ENCODE data around the gene PTGES3L.
"Not testable (repeated sequence)": the region's sequence is repeated elsewhere in the genome, so short reads cannot be mapped to it uniquely, and the experiment has no call there.

The PTGES3L gene

GRCh38 chr17:42928714-42929496 is 51.0 kb downstream of the PTGES3L start:
- no peaks in the 10 kb centered on the region for H3K36me3 ChIP-seq (ENCODE audit: control insufficient read depth in 1 of 2, insufficient read depth in 2 of 2, low read length in 2 of 2)
- peaks cover 6 to 15% of the 10 kb centered on the region in 2 donors for H3K4me1 ChIP-seq (ENCODE audit: control insufficient read depth in 1 of 2, insufficient read depth in 2 of 2, low read length in 2 of 2)
- no peaks in the 10 kb centered on the region for H3K9me3 ChIP-seq (ENCODE audit: control insufficient read depth in 1 of 2, low read length in 2 of 2)
- H3K4me3 ChIP-seq (ENCODE audit: low read depth in 1 of 2, low read length in 2 of 2) = peak overlapping the region in 1 of 2 donors; percentile 8
- peak overlapping the region; percentile 73 for H3K27ac ChIP-seq (ENCODE audit: low read length)
- no peaks in the 10 kb centered on the region for H3K27me3 ChIP-seq (ENCODE audit: low read depth, low read length)

GRCh38 chr17:42924891-42925290 is 55.0 kb downstream of the PTGES3L start:
- no peak overlapping the region for H3K27ac ChIP-seq (ENCODE audit: low read length)
- no peaks in the 10 kb centered on the region for H3K9me3 ChIP-seq (ENCODE audit: control insufficient read depth in 1 of 2, low read length in 2 of 2)
- H3K4me3 ChIP-seq (ENCODE audit: low read depth in 1 of 2, low read length in 2 of 2) = no peak overlapping the region
- H3K4me1 ChIP-seq (ENCODE audit: control insufficient read depth in 1 of 2, insufficient read depth in 2 of 2, low read length in 2 of 2) = peaks cover 18 to 42% of the 10 kb centered on the region in 2 donors
- H3K36me3 ChIP-seq (ENCODE audit: control insufficient read depth in 1 of 2, insufficient read depth in 2 of 2, low read length in 2 of 2) = no peaks in the 10 kb centered on the region
- H3K27me3 ChIP-seq (ENCODE audit: low read depth, low read length) = no peaks in the 10 kb centered on the region

- not testable (repeated sequence) for H3K27ac ChIP-seq (ENCODE audit: low read length); H3K9me3 ChIP-seq (ENCODE audit: control insufficient read depth in 1 of 2, low read length in 2 of 2)
These were observed 56.4 kb downstream of the PTGES3L start for GRCh38 chr17:42923472-42923871.

GRCh38 chr17:42922294-42922693 is 57.6 kb downstream of the PTGES3L start:
- H3K4me3 ChIP-seq (ENCODE audit: low read depth in 1 of 2, low read length in 2 of 2) = no peak overlapping the region
- no peak overlapping the region for H3K27ac ChIP-seq (ENCODE audit: low read length)
- peaks cover 13 to 33% of the 10 kb centered on the region in 2 donors for H3K4me1 ChIP-seq (ENCODE audit: control insufficient read depth in 1 of 2, insufficient read depth in 2 of 2, low read length in 2 of 2)
- no peaks in the 10 kb centered on the region for H3K36me3 ChIP-seq (ENCODE audit: control insufficient read depth in 1 of 2, insufficient read depth in 2 of 2, low read length in 2 of 2)
- no peaks in the 10 kb centered on the region for H3K9me3 ChIP-seq (ENCODE audit: control insufficient read depth in 1 of 2, low read length in 2 of 2)
- H3K27me3 ChIP-seq (ENCODE audit: low read depth, low read length) = no peaks in the 10 kb centered on the region

More at GRCh38 chr17:42923472-42923871, 56.4 kb downstream of the PTGES3L start:
- peaks cover 13 to 32% of the 10 kb centered on the region in 2 donors for H3K4me1 ChIP-seq (ENCODE audit: control insufficient read depth in 1 of 2, insufficient read depth in 2 of 2, low read length in 2 of 2)
- H3K36me3 ChIP-seq (ENCODE audit: control insufficient read depth in 1 of 2, insufficient read depth in 2 of 2, low read length in 2 of 2); H3K4me3 ChIP-seq (ENCODE audit: low read depth in 1 of 2, low read length in 2 of 2); H3K27me3 ChIP-seq (ENCODE audit: low read depth, low read length): not testable (repeated sequence)

- Histone ChIP-seq H3K9me3 (ENCODE audit: control insufficient read depth in 1 of 2, low read length in 2 of 2) (no peaks in the 10 kb centered on the region), H3K4me3 (ENCODE audit: low read depth in 1 of 2, low read length in 2 of 2) (no peak overlapping the region), H3K27ac (ENCODE audit: low read length) (no peak overlapping the region), H3K27me3 (ENCODE audit: low read depth, low read length) (no peaks in the 10 kb centered on the region), H3K36me3 (ENCODE audit: control insufficient read depth in 1 of 2, insufficient read depth in 2 of 2, low read length in 2 of 2) (no peaks in the 10 kb centered on the region), H3K4me1 (ENCODE audit: control insufficient read depth in 1 of 2, insufficient read depth in 2 of 2, low read length in 2 of 2) (peaks cover 13 to 33% of the 10 kb centered on the region in 2 donors)
These were observed 59.0 kb downstream of the PTGES3L start for GRCh38 chr17:42920922-42921321.

- Histone ChIP-seq H3K27me3 (ENCODE audit: low read depth, low read length) (no peaks in the 10 kb centered on the region), H3K27ac (ENCODE audit: low read length) (no peak overlapping the region), H3K4me3 (ENCODE audit: low read depth in 1 of 2, low read length in 2 of 2) (no peak overlapping the region), H3K9me3 (ENCODE audit: control insufficient read depth in 1 of 2, low read length in 2 of 2) (no peaks in the 10 kb centered on the region), H3K36me3 (ENCODE audit: control insufficient read depth in 1 of 2, insufficient read depth in 2 of 2, low read length in 2 of 2) (no peaks in the 10 kb centered on the region), H3K4me1 (ENCODE audit: control insufficient read depth in 1 of 2, insufficient read depth in 2 of 2, low read length in 2 of 2) (peaks cover 13 to 33% of the 10 kb centered on the region in 2 donors)
These were observed 59.6 kb downstream of the PTGES3L start for GRCh38 chr17:42920106-42920900.

GRCh38 chr17:42919522-42920077 is 60.3 kb downstream of the PTGES3L start:
- not testable (repeated sequence) for H3K4me3 ChIP-seq (ENCODE audit: low read depth in 1 of 2, low read length in 2 of 2); H3K27ac ChIP-seq (ENCODE audit: low read length); H3K36me3 ChIP-seq (ENCODE audit: control insufficient read depth in 1 of 2, insufficient read depth in 2 of 2, low read length in 2 of 2); H3K27me3 ChIP-seq (ENCODE audit: low read depth, low read length); H3K9me3 ChIP-seq (ENCODE audit: control insufficient read depth in 1 of 2, low read length in 2 of 2)
- peaks cover 13 to 33% of the 10 kb centered on the region in 2 donors for H3K4me1 ChIP-seq (ENCODE audit: control insufficient read depth in 1 of 2, insufficient read depth in 2 of 2, low read length in 2 of 2)

- Histone ChIP-seq H3K4me1 (ENCODE audit: control insufficient read depth in 1 of 2, insufficient read depth in 2 of 2, low read length in 2 of 2) (peaks cover 13 to 33% of the 10 kb centered on the region in 2 donors), H3K27me3 (ENCODE audit: low read depth, low read length) (no peaks in the 10 kb centered on the region), H3K27ac (ENCODE audit: low read length) (no peak overlapping the region)
These were observed 60.9 kb downstream of the PTGES3L start for GRCh38 chr17:42918902-42919521.

More at GRCh38 chr17:42918902-42919521, 60.9 kb downstream of the PTGES3L start:
- no peaks in the 10 kb centered on the region for H3K36me3 ChIP-seq (ENCODE audit: control insufficient read depth in 1 of 2, insufficient read depth in 2 of 2, low read length in 2 of 2)
- no peaks in the 10 kb centered on the region for H3K9me3 ChIP-seq (ENCODE audit: control insufficient read depth in 1 of 2, low read length in 2 of 2)
- H3K4me3 ChIP-seq (ENCODE audit: low read depth in 1 of 2, low read length in 2 of 2) = peak overlapping the region in 1 of 2 donors; percentile 33

Measured in muscle layer of duodenum (tissue), 2 donors.